ENCODE results near the gene CFL2.

DNA sequence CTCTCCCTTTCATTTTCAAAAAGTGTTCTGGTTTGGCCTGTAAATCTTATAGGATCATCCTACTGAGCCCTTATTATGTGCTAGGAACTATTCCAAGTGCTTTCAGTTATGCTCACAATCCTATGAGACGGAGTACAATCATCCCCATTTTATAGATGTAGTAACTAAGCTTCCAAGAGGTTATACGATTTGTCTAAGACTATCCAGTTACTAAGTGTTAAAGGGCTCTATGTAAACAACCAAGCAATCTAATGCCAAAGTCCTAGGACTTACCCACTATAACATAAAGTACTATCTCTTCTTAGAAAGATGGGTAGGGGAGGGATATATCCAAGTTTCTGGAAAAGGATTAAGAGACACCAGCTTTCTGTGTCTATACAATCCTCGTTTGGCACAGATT is 6.7 kb downstream of the CFL2 start:
- TF ChIP-seq, protein P1, sequence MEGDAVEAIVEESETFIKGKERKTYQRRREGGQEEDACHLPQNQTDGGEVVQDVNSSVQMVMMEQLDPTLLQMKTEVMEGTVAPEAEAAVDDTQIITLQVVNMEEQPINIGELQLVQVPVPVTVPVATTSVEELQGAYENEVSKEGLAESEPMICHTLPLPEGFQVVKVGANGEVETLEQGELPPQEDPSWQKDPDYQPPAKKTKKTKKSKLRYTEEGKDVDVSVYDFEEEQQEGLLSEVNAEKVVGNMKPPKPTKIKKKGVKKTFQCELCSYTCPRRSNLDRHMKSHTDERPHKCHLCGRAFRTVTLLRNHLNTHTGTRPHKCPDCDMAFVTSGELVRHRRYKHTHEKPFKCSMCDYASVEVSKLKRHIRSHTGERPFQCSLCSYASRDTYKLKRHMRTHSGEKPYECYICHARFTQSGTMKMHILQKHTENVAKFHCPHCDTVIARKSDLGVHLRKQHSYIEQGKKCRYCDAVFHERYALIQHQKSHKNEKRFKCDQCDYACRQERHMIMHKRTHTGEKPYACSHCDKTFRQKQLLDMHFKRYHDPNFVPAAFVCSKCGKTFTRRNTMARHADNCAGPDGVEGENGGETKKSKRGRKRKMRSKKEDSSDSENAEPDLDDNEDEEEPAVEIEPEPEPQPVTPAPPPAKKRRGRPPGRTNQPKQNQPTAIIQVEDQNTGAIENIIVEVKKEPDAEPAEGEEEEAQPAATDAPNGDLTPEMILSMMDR (IDR thresholded peaks at IDR 0.05) = no peak
- TF ChIP-seq POLR2A (IDR thresholded peaks at IDR 0.05) = no peak
